Prostate gland (tissue), 2 donors: Measurements from ENCODE around the gene CORO1C. TPM values are rescaled to one million over a fixed set of nuclear protein-coding genes. Genes with fewer than 3 reads are reported as not detected.

ENCODE experiments used
- DNase-seq: peaks from one replicate; pipeline ENCODE4 v3.0.0-alpha.2; 2019; ENCODE audit warnings: low spot score
- H3K27ac ChIP-seq, 2 donors: fragments of 200-600 bp; sonication (generic); 2 replicates each; pipeline ENCODE4 v1.5.1; 2017 to 2019
- H3K27me3 ChIP-seq: fragments of 200-600 bp; sonication (generic); replicated peaks from 2 replicates; pipeline ENCODE4 v1.5.1; 2019; ENCODE audit not compliant: insufficient read depth
- H3K36me3 ChIP-seq, 2 donors: fragments of 200-600 bp; sonication (generic); 1 replicate in 1 of 2; 2 replicates in 1 of 2; pipeline versions ENCODE4 v1.5.1 to v1.8.1; 2017 to 2019
- H3K4me1 ChIP-seq: fragments of 200-600 bp; sonication (generic); replicated peaks from 2 replicates; pipeline ENCODE4 v1.5.1; 2019
- H3K4me3 ChIP-seq, 2 donors: fragments of 200-600 bp; sonication (generic); 2 replicates each; pipeline ENCODE4 v1.5.1; 2017 to 2019
- H3K9me3 ChIP-seq: fragments of 200-600 bp; sonication (generic); 2 replicates; pipeline ENCODE4 v1.5.1; 2017
- CTCF ChIP-seq, 4 experiments: fragments of 200-600 bp in 2 of 4; fragments of 450-650 bp in 2 of 4; sonication (generic) in 2 of 4; IDR thresholded peaks; 1 replicate in 3 of 4; 2 replicates in 1 of 4; pipeline ENCODE4 v1.5.1; 2016 to 2019; ENCODE audit warnings: antibody characterized with exemption in 4 of 4, mild to moderate bottlenecking in 2 of 4, moderate library complexity in 2 of 4
- POLR2A ChIP-seq: fragments of 450-650 bp; IDR thresholded peaks from one replicate; pipeline ENCODE4 v1.6.1; 2016; ENCODE audit warnings: antibody characterized with exemption, mild to moderate bottlenecking
- POLR2AphosphoS5 ChIP-seq: sonication (generic); formaldehyde crosslinking; IDR thresholded peaks from one replicate; pipeline ENCODE4 v1.6.1; 2017; ENCODE audit warnings: antibody characterized with exemption
- WGBS: methylation state at CpG from one replicate; pipeline ENCODE4 v1.1.5; 2018; 5-methylcytosine and 5-hydroxymethylcytosine counted together
- intact Hi-C: fragments of 100-400 bp; cut with DNase I; formaldehyde crosslinking; loops from one replicate; pipeline ENCODE4 v1.14.2; 2022
- total RNA-seq, 2 donors: library from RNA; depleted of rRNA; stranded (reverse); fragments of >200 nt; gene quantifications; one replicate each; pipeline ENCODE4 v1.1.0, GENCODE V29; 2016

The CORO1C gene
- total RNA-seq, 2 donors from 2014 or later: 34.9 to 105 TPM

DNA sequence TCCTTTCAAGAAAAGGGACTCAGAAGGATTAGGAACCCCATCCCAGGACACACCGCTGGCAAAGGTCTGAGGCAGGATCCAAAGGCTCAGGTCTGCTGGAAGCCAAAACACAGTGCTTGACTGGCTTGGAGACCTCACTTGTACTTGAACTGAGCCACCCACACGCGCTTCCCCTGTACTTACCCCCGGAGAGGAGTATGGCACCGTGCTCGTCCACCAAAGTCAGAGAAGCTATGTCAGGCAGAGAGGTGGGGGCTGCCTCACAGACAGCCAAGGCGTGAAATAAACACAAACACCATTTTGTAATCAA lies 86.6 kb downstream of the CORO1C start:
- H3K9me3 ChIP-seq: no peaks in the 10 kb centered on the region
- no peaks in the 10 kb centered on the region for H3K36me3 ChIP-seq
- 85% methylated on average over 7 of the region's 7 CpGs for whole genome bisulfite sequencing
- DNase-seq: no peak
- intact Hi-C loops: loop anchor here (10.0 kb wide), 1 partner anchor 450 kb away; the partner anchor contains the start of genes ALKBH2 and UNG
- H3K4me3 ChIP-seq: no peak overlapping the region
- no peaks in the 10 kb centered on the region for H3K27me3 ChIP-seq
- TF ChIP-seq POLR2A (no peak), POLR2AphosphoS5 (no peak), CTCF (IDR thresholded peaks at IDR 0.05) (no peak)
- no peak overlapping the region for H3K27ac ChIP-seq
- no peaks in the 10 kb centered on the region for H3K4me1 ChIP-seq

DNA sequence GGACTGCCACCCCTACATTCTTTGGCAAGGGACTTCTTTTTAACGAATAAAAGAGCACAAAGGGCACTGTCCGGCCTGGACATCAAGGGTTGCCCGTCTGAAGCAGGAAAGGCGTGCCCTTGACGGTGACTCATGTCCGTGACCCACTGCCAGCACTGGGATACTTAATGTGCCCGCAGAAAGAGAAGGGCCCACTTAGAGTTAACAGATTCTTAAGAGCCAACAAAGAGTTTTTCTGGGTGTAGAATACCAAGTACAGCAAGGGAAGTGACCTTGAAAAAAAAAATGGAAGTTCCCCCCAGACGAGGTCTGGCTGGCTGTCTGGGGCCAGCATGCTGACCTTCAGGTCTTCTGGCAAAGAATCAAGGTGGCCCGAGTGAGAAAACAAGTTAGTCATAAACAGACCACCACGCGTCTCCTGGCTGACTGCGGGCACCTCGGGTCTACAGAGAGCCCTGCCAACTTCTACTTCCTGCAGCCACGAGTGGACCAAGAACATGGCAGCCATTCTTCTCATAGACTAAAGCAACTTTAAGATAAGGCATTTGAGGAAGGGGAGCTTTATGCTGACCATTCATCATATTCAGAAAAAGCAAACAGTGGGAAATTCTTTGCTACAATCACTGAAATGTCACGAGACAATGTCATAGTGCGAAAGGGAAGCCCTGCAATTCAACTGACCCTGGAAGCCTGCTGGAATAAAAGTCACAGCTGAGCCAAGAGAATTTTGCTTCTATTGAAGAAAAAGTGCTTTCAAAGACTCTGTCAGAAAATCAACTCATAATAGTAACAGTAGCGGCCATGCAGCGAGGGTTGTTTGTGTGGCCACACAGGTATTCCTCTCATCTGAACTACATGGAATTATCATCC lies 87.1 kb downstream of the CORO1C start:
- Histone ChIP-seq H3K36me3 (no peaks in the 10 kb centered on the region), H3K27me3 (no peaks in the 10 kb centered on the region), H3K9me3 (no peaks in the 10 kb centered on the region), H3K27ac (no peak overlapping the region), H3K4me1 (no peaks in the 10 kb centered on the region), H3K4me3 (no peak overlapping the region)
- intact Hi-C loops: loop anchor here (10.0 kb wide), 1 partner anchor 451 kb away; the partner anchor contains the start of genes ALKBH2 and UNG
- TF ChIP-seq POLR2A (no peak), POLR2AphosphoS5 (no peak), CTCF (IDR thresholded peaks at IDR 0.05) (no peak)
- no peak for DNase-seq
- WGBS: 74% methylated on average over 18 of the region's 18 CpGs

DNA sequence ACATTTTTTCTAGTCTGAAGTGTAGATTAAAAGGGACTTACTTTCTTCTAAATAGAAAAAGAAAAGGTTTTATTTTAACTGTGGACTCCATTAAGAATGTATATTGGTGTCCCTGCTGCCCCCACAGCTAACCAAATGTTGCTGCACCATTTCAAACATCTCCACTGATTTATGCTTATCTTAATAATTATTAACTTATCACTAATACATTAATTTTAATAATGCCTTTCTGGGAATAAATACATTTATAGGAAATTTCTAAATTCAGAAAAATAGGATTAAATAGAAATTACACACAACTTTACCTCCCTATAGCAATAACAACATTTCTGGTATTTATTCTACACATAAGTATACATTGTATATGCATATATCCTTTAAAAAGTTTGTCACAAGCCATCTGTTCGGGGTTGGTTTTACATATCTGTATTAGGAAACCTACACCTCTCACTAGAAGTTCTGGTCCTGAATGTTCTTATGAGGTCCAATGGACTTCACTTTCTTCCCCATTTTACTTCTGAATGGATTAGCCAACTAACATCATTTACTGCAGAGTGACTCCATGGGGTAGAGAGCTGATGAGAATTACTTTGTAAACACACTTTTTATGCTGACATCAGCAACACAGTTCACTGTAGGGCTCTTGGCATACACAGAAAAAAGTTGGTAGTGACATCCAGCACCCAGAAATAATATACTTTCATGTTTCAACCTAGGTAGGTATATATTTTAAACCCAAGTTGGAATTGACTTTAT lies 88.2 kb downstream of the CORO1C start:
- H3K36me3 ChIP-seq: no peaks in the 10 kb centered on the region
- H3K9me3 ChIP-seq: no peaks in the 10 kb centered on the region
- DNase-seq: no peak
- TF ChIP-seq POLR2AphosphoS5 (no peak), POLR2A (no peak), CTCF (IDR thresholded peaks at IDR 0.05) (no peak)
- H3K4me1 ChIP-seq: no peaks in the 10 kb centered on the region
- H3K27me3 ChIP-seq: no peaks in the 10 kb centered on the region
- no peak overlapping the region for H3K4me3 ChIP-seq
- intact Hi-C loops: loop anchor here (10.0 kb wide), 1 partner anchor 452 kb away; the partner anchor contains the start of genes ALKBH2 and UNG
- WGBS: 94% methylated on average over 1 of the region's 1 CpG
- H3K27ac ChIP-seq: no peak overlapping the region

DNA sequence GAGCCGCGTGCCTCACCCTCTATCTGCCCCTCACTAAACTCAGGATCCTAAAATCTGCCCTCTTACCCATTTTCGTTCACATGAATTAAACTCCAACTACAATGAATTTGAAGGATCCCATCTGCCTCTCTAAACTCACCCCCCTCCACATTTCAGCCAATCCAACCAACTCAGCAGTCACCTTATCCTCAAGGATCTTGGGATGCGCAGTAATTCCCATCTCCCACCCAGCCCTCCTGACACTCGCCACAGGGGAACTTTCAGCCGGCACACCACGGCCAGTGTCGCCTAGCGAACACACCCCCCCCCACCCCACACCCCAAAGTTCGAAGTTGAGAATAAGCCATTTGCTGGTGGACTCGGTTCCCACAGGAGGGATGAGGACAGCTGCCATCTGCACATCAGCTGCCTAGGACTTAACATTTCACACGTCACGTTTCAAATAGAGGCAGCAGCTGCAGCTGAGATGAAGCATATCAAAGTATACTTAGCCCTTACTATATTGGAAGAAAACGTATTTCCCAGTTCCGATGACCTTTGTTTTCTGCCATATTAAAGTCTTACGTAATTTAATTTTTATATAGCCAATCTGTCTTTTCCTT lies 88.9 kb downstream of the CORO1C start:
- intact Hi-C loops: loop anchor here (10.0 kb wide), 1 partner anchor 452 kb away; the partner anchor contains the start of genes ALKBH2 and UNG

More for the DNA sequence above, 88.9 kb downstream of the CORO1C start:
- H3K36me3 ChIP-seq: no peaks in the 10 kb centered on the region
- TF ChIP-seq POLR2A: no peak
- TF ChIP-seq CTCF (IDR thresholded peaks at IDR 0.05): no peak
- TF ChIP-seq POLR2AphosphoS5: no peak
- no peaks in the 10 kb centered on the region for H3K9me3 ChIP-seq
- H3K4me1 ChIP-seq: no peaks in the 10 kb centered on the region
- no peak overlapping the region for H3K27ac ChIP-seq
- DNase-seq: no peak
- H3K27me3 ChIP-seq: no peaks in the 10 kb centered on the region
- WGBS: 73% methylated on average over 16 of the region's 16 CpGs
- no peak overlapping the region for H3K4me3 ChIP-seq
